GM19455 (cell line): ENCODE data around the gene MUC3A.

Source experiments
- ATAC-seq: cut with Tn5 transposase; IDR thresholded peaks from one replicate; pipeline ENCODE4 v1.9.1; 2021; ENCODE audit not compliant: unreplicated experiment

MUC3A gene

GRCh38 chr7:100944138-100944537 lies 5.2 kb upstream of the MUC3A start:
- no peak for ATAC-seq

DNA sequence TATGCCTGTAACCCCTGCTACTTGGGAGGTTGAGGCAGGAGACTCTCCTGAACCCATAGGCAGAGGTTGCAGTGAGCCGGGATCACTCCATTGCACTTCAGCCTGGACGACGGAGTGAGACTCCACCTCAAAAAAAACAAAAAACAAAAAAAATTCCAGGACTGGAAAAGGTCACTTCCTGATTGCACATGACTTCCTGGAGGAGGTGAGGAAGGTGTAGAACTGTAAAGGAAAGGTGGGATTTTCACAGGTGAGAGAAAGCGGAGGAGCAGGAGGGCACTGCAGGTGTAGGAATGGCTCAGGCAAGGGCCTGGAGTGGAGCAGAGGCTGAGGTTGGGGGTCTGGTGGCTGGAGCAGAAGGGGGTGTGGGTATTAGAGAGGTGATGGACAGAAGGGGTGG lies 3.2 kb upstream of the MUC3A start:
- ATAC-seq, result no peak

- no peak for ATAC-seq
Measured at GRCh38 chr7:100946766-100947365, 2.5 kb upstream of the MUC3A start.

- ATAC-seq, result no peak
Measured at GRCh38 chr7:100947792-100948191, 1.5 kb upstream of the MUC3A start.

- no peak for ATAC-seq
Measured at GRCh38 chr7:100949933-100950443, 654 bp downstream of the MUC3A start.

DNA sequence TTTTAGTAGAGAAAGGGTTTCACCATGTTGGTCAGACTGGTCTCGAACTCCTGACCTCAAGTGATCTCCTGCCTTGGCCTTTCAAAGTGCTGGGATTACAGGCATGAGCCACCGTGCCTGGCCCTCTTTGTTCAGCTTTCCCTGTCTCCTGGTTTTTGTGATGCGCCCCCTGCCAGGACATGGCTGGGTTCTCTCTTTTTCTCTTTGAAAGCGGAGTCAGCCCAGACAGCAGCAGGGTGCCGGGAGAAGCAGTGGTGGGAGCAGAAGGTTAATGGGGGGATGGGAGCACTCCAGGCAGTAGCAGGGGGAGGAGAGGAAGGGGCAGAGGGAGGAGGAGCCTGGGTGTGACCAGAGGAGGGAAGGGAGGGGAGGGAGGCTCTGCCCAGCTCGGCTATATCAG lies 1.8 kb downstream of the MUC3A start:
- ATAC-seq, result no peak

DNA sequence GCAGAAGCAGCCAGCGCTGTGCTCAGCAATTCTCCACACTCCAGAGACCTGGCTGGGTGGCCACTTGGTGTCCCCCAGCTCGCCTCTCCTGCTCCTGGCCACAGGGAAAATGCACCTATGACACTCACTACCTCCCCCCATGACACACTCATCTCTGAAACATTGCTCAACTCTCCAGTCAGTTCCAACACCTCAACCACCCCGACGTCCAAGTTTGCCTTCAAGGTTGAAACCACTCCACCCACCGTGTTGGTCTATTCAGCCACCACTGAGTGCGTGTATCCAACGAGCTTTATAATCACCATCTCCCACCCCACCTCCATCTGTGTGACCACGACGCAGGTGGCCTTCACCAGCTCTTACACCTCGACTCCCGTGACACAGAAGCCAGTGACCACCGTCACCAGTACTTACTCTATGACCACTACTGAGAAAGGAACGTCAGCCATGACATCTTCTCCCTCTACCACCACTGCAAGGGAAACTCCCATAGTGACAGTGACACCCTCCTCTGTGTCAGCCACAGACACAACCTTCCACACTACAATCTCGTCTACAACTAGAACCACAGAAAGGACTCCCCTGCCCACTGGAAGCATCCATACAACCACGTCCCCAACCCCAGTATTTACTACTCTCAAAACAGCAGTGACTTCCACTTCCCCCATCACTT lies 2.7 kb downstream of the MUC3A start:
- no peak for ATAC-seq

DNA sequence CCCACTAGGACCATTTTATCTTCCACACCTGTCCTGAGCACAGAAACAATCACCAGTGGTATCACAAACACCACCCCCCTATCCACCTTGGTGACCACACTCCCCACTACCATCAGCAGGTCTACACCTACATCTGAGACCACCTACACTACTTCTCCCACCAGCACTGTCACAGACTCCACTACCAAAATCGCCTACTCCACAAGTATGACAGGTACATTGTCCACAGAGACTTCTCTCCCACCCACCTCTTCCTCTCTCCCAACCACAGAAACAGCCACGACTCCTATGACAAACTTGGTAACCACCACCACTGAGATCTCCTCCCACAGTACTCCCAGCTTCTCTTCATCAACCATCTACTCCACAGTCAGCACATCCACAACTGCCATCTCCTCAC lies 3.3 kb downstream of the MUC3A start:
- ATAC-seq, result no peak

- ATAC-seq, result no peak
Measured at GRCh38 chr7:100957832-100958421, 8.6 kb downstream of the MUC3A start.

GRCh38 chr7:100959894-100960293 lies 10.6 kb downstream of the MUC3A start:
- no peak for ATAC-seq

GRCh38 chr7:100962537-100962936 lies 13.2 kb downstream of the MUC3A start:
- no peak for ATAC-seq

DNA sequence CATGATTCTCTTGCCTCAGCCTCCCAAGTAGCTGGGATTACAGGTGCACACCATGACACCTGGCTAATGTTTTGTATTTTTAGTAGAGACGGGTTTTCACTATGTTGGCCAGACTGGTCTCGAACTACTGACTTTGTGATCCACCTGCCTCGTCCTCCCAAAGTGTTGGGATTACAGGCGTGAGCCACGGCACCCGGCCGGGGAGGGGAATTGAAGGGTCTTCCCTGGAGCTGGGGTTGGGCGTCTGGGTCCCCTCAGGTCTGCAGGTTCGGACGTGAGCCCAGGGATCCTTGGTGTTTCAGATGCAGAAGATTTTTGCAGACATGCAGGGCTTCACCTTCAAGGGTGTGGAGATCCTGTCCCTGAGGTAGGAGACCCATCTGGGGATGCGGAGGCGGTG lies 14.1 kb downstream of the MUC3A start:
- no peak for ATAC-seq

GRCh38 chr7:100963874-100964273 lies 14.5 kb downstream of the MUC3A start:
- ATAC-seq, result no peak

GRCh38 chr7:100964630-100965029 lies 15.3 kb downstream of the MUC3A start:
- no peak for ATAC-seq

DNA sequence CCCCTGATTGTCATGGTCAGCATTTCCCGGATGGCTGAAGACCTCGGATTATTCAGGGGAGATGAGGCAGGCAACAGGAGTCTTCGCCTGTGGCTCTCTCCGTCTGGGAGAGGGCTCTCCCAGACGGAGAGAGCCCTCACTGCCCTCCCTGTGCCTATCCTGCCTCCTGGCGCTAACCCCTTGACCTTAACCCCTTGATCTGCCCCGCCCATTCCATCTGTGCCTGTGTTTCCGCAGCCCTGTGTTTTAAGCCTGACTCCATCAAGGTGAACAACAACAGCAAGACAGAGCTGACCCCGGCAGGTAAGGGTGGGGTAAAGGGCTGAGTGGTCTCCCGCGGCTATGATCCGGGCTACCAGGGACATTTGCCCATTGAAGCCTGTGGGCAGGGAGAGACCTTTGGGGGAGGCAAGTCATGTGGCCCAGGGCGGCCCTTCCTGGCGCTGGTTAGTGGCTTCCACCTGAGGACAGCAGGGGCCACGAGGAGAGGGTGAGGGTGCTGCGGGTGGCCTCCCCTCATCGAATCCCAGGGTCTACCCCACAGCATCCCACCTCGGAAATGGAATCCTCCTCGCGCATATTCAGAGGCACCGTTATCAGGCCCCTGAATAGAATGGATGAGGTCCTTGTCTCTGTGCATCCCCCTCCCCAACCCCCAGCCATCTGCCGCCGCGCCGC lies 15.8 kb downstream of the MUC3A start:
- no peak for ATAC-seq

DNA sequence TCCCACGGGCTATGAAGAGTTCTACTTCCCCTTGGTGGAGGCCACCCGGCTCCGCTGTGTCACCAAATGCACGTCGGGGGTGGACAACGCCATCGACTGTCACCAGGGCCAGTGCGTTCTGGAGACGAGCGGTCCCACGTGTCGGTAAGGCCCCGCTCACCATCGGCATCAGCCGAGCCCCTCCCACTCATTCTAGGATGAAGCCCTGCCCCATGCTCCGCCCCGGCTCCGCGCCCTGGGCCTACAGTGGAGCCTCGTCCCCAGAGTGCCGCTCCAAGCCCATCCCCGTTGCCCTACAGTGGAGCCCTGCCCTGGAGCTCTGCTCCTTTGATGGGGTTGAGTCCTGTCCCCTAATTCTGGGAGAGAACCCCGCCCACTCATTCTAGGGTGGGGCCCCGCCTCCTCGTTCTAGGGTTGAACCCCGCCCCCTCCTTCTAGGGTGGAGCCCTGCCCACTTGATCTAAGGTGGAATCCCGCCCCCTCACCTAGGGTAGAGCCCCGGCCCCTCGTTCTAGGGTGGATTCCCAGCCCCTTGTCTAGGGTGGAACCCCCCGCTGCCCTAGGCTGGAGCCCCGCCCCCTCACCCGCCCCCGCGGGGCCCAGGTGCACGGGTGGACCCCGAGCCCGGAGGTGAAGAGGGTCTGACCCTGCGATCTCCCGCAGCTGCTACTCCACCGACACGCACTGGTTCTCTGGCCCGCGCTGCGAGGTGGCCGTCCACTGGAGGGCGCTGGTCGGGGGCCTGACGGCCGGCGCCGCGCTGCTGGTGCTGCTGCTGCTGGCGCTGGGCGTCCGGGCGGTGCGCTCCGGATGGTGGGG lies 16.6 kb downstream of the MUC3A start:
- no peak for ATAC-seq

DNA sequence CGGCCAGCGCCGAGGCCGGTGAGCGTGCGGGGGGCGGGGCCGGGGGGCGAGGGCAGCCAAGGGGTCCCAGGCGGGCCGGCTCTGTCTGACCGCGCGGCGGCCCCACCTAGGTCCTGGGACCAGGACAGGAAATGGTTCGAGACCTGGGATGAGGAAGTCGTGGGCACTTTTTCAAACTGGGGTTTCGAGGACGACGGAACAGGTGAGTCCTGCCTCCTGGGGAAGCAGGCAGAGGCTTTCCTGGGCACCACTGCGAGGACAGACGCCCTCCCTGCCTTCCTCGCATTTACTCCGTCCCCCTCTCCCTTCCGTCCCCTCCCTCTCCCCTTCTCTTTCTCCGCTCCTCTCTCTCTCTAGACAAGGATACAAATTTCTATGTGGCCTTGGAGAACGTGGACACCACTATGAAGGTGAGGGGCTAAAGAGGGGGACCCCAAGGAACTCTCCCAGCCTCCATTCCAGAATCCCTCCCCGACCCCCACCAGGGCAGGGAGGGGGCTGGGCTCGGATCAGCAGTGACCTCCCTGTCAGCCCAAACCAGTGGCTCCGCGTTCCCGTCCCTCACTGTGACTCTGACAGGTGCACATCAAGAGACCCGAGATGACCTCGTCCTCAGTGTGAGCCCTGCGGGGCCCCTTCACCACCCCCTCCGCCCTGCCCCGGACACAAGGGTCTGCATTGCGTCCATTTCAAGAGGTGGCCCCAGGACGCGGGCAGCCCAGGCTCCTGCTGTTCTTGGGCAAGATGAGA lies 17.4 kb downstream of the MUC3A start:
- no peak for ATAC-seq

- no peak for ATAC-seq
Measured at GRCh38 chr7:100967292-100967863, 18.0 kb downstream of the MUC3A start.

DNA sequence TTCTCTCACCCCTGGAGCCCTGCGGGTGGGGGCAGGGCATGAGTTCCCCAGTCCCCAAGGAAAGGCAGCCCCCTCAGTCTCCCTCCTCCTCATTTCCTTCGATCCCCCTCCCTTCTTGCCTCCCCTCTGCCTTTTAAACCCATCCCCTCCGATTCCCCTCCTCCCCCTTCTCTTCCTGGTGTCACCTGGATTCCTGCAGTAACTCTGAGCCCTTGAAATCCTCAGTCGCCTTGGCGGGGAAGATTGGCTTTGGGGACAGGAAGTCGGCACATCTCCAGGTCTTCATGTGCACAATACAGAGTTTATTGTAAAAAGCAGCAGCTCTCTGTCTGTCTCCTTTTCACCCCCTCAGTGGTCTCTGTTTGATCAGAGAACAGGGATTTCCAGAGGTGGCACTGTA lies 18.7 kb downstream of the MUC3A start:
- ATAC-seq, result no peak

- ATAC-seq, result no peak
Measured at GRCh38 chr7:100968650-100969049, 19.3 kb downstream of the MUC3A start.
